Dedifferentiated amniotic fluid mesenchymal stem cell (primary cell): ENCODE measurements around the gene EPHB2.

Experiments
- DNase-seq: peaks from one replicate; pipeline ENCODE4 v3.0.0-alpha.2; 2016; ENCODE audit errors: extremely low spot score

The EPHB2 gene

DNA sequence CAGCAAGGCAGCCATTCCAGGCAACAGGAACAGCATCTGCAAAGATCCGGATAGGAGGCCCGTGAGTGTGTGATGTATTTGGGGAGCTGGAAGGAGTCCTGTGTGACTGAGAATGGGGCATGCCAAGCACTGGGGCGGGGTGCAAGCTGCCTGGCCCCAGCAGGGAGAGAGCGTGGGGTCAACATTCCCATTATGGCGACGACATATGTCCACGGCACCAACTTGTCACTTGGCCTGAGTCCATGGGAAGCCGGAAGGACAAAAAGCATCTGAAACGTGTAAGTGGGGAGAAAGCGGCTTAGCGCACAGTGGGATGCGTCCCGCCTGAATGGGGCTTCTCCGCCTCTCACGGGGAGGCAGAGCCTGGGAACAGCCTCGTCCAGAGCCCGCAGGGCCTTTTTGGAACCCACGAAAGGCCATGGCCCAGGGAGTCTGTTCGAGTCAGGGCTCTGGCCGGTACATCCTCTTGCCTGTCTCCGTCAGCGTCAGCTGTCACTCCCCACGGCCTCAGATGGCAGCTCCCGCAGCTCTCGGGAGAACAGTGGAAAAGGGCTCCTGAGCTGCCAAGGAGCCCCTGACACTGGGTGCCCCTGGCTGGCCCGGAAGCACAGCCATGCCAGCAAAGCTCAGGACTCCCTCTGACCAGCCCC, 12.4 kb downstream of the EPHB2 start:
- DNase-seq = no peak

DNA sequence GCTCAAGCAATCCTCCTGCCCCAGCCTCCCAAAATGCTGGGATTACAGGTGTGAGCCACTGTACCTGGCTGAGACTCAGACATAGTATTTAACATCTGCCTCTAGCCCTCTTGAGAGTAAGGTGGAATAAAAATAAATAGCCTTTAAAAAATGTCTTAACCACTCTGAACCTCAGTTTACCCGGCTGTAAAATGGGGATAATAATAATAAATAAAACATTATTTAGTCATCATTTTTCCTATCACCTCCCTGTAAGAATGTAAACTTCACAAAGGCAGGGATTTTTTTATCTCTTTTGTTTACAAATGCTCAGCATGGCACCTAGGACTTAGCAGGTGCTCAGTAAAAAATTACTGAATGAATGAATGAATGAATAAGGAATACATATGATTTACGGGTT, 17.2 kb downstream of the EPHB2 start:
- no peak for DNase-seq

DNA sequence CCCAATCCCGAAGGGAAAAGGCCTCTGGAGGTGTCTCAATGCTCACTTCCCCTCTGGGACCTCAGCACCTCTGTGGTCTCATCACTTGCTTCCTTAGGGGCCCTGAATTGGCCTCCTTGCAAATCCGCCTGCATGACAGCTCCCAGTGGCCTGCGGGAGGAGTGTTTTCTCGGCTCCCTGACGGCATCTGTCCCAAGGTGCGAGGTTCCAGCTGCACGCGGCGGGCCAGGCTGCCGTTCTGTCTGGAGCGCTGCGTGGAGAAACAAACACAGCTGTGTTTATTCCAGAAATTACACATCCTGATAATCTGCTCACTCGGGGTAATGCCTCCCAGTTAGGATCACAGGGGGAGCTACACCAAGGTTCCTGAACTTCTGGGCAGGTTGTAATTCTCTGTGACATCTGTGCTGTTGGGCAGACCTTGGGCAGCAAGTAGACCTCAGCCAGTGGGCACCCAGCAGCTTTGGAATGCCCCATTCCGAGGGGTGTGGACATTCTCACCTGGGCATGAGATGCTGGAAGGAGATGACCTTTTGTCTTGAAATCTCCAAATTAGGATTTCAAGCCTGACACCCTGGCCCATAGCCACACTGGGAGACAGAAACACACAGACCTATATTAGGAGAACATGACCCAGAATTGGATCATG, 18.2 kb downstream of the EPHB2 start:
- no peak for DNase-seq

DNA sequence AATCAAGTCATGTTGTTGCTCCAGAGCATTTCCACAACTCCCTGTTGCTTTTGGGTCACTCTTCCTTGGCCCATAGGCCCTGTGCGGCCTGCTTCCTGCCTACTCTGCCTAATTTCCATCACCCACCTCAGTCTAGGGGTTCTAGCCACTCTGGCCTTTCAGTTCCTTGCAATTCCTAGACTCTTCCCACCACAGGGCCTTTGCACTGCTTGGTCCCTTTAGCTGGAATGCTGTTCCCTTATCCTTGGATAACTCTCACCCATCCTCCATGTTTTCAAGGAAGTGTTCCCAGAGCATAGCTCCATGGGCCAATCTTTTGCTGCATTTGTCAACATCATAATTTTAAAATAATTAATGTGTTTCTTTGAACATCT, 18.7 kb downstream of the EPHB2 start:
- no peak for DNase-seq

DNA sequence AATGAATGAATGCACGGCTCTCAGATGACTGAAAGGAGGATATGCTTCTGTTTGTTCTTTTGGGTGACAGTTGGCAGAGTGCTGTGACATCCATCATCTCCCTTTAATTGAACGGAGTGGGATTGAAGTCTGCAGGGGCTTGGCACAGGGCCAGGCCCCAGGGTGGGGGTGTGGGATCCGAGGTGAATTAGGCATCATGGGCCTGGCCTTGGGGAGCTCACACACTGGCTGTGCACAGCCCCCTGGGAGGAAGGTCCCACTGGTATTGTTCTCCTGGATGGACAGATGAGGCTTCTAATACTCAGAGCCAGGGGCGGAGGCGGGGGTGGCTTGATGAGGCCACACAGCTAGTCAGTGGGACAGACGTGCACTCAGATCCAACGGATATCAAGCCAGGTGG, 19.3 kb downstream of the EPHB2 start:
- DNase-seq = no peak

DNA sequence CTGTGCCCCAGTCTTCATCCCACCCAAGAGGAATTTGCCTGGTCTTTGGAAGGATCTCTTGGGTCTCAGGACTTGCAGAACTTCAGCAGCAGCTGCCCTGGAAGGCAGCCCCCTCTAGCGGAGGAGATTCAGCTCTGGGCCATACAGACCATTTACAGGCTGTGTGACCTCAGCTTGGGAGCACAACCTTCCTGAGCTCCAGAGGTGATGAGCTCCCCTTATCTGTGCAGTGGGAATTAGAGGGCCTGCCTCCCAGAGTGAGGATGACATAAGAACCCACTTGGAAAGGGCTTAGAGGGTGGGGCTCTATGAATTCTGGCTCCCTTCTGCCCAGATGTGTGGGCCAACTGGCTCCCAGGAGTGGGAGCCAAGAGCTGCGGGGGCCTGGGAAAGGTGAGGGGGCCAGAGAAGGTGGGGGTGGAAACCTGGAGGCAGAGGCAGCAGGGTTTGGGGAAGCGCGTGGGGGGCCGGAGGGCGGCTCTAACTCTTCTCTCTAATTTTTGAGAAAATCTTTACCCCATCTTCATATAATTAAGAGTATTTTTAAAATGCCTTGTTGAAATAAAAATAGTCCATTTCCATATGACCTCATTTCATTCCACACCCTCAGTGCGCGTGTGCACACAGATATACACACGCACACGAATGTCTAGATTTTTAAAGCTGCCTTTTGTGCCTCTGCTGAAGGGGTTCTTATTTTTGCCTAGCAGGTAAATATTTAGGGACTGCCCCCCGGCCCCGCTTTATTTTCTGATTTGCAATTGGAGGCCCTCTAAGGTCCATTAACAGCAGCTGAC, 21.5 kb downstream of the EPHB2 start:
- DNase-seq = no peak

DNA sequence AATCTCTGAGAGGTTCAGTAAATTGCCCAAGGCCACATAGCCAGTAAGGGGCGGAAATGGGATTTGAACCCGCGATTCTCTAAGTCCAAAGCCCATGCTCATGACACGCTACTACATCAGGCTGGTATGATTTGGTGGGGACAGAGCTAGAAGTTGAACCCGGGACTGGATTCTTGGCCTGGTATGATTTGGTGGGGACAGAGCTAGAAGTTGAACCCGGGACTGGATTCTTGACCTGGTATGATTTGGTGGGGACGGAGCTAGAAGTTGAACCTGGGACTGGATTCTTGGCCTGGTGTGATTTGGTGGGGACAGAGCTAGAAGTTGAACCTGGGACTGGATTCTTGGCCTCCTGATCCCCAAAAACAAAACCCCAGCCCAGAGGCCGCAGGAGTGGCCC, 23.0 kb downstream of the EPHB2 start:
- DNase-seq = no peak

DNA sequence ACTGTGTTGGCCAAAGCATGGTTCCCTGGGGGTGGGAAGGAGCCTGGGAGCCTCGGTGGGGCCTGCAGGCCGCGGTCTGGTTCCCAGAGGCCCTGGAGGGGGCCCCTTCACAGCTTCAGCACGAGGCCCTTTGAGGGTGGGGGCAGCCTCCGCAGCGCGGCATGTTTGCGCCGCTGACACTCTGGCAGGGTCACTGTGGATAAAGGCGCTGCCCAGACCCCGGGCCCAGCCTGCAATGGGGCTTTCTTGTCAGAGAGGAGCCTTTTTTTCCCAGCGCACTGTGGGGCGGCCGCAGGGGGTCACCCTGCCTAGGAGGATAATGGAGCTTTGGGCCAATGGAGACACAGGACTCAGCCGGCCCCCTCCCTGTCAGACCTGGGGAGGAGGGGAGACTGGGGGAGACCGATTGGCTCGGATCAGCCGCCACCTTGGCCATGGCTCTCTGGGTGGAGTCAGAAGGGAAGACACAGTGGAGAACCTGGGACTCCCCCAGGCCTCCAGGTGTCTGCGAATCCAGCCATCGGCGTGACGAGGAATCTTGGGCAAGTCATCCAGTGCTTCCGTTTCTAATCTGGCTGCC, 26.0 kb downstream of the EPHB2 start:
- no peak for DNase-seq

DNA sequence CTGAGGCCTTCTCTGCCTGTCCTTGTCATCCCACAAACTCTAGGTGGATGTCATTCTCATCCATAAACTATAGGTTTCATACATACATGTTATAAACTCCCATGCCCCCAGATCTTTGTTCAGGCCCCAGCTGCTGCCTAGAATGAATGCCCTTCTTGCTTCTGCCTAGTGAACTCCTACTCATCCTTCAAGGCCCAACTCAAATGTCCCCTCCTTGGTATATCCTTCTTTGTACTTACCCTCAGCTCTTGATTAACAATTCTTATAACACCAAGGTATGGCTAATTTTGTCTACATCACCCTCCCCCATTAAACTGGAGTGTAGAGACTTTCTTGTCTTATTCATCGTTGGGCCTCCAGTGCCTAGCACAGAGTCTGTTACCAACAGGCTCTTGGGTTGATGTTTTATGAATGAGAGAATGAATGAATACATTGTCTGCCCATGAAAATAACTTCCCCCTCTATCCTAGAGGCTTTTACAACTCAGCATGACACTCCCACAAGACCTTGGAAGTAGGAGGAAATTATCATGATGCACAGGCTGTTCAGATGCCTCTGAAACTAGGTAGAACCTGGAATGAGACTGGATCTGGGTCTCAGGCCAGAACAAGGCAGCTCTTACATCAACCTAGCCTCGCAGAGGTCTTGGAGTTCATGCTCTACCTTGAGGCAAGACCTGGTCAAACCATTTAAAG, 26.9 kb downstream of the EPHB2 start:
- DNase-seq = no peak

DNA sequence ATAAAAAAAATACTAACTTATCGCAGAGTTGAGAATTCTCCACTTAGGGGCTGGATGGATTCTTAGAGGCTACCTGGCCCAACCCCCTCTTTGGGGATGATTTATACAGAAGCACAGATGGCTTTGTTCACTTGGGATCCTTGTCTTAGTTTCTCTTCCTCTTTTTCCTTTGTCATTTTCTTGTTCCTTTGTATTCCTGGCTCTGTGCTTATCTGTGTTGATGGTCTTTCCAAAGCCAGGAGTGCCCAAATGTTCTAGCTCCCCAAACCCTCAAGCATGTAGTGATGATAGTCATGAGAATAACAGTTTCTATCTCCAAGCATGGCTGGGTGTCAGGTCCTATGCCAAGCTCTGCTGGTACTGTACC, 27.4 kb downstream of the EPHB2 start:
- DNase-seq = no peak

DNA sequence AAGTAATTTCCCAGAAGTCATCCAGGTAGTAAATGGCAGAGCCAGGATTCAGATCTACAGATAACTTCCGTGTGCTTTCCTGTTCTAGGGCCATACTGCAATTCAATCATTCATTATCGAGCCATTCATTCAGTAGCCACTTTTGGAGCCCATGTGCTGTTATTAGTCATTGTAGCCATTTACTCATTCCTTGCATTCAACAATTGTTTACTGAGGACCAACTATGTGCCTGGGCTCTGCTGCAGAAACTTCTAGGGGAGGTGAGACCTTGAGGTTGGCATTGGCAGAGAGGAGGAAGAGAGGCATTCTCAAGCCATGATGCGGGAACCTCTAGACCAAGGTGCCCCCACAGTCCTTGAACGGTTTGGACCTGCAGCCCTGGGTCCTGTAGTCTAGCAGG, 27.9 kb downstream of the EPHB2 start:
- no peak for DNase-seq

DNA sequence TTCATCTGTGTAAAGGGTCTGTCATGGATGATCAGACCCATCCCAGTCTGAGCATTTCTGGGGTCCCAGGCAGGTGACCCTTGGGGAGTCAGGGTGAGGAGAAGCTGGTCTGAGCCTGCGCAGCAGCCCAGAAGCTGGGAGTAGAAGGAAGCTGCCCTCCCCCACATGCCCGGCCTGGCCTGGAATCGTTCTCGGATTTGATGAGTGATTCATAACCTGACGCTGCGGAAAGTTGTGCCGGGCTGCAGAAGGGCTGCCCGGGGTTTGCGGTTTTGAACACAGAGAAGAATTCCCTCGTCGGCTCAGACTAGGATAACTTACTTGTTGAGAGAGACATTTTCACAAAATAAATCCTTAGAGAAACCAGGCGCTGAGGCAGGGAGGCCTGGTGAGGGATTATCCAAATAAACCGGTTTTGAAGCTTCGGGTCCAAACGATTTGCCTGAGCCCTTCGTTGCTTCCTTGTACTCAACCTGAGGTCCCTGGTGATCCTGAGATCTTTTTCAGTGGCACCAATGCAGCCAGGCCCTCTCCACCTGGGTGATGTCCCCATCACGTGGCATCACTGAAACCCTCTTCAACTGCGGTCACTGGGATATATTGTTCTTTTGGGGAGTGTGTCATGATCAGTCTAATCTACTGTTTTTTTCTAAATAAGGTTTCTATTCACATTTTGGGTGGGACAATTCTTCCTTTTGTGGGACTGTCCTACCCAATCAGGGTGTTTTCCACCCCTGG, 29.2 kb downstream of the EPHB2 start:
- no peak for DNase-seq

DNA sequence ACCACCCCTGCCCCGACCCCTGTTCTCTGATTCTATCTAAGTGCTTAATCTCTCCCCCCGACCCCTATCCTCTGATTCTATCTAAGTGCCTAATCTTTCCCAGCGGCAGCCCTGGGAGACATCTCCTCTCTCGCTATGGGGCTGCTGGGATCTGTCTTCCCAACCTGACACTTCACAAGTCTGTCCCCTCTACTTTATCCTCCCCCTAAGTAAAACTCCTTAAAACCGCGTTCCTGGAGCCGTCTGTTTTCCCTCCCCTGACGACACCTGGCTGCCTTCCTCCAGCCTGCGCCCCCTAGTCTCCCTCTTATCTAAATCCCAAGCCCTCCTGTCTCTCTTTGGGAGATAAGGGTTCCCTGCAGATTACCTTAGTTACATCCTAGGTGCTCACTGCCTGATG, 30.5 kb downstream of the EPHB2 start:
- no peak for DNase-seq

DNA sequence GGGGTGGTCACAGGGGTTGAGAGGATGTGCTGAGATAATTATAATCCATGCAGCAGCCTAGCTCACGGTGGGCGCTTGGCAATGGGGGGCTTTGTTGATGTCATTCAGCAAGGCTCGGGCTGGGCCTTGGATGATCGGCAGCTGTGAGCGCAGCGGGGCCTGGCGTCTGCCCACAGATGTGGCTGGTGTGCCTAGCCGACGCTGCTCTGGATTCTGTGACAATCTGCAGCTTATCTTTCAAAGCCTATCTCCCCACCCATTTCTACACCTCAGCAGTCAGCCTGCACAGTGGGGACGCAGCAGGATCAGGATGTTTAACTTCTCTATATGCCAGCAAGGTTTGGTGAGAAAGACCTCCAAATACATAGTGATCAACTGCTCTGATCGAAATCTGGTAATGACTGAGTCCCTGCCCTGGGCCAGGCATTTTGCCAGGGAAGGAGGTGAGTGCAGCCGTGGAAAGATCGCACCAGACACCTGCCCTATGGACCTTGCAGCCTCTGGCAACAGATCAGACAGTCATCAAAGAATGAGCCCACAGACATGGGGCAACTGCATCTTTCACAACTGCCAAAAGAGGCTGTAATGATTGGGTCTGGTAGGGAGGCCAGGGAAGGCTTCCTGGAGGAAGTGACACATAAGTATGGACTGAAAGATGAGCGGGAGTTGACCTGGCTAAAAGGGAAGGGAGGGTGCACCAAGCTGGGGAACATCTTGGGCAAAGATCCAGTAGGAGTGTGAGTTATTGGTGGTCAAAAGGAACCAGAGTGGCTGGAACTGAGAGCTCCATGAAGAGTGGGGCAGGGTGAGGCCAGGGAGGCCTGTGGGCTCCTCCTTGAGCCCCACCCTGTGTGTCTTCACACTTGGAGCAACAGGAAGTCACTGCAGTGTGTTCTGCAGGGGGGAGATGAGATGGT, 35.3 kb downstream of the EPHB2 start:
- no peak for DNase-seq

DNA sequence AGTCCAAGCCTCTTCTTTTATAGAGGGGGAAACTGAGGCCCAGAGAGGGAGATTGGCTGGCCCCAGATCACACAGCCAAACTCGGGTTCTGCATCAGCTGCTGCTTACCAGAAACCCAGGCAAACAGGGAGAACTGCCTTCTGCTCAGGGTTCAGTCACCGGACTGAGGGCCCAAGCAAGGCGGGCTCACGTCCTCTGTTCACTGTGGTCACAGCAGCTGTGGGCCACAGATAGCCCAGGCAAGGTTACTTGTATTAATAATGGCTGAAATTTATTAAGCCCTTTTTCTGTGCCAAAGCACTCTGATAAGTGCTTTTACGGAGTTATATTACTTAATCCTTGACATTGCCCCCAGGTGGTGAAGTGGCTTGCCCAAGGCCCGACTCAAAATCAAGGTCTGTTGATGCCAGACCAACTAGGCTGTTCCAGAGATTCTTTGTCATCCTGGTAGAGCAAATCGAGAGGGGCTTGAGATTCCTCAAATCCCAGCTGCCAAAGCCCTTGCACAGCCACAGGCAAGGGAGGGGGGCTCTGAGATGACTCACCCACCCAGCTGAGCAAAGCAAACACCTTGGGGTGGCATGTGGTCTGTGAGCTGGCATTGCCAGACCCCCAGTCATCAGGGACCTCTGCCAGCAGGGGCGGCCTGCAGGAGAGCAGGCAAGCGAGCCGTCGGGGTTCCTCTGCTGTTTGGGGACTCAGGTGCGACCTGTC, 36.5 kb downstream of the EPHB2 start:
- no peak for DNase-seq

DNA sequence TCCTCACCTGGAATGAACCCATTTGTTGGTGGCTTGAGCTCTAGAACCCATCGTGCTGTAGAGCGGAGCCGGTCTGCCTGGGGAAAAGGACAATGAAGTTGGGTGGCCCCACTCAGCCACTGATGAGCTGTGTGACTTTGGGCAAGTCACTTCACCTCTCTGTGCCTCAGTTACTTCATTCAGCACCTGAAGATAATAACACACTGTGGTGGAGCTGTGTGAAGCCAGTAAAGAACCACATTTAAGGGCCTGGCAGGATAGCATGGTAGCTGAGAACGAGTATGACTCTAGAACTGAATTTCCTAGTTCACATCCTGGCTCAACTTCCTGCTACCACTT, 37.1 kb downstream of the EPHB2 start:
- no peak for DNase-seq

DNA sequence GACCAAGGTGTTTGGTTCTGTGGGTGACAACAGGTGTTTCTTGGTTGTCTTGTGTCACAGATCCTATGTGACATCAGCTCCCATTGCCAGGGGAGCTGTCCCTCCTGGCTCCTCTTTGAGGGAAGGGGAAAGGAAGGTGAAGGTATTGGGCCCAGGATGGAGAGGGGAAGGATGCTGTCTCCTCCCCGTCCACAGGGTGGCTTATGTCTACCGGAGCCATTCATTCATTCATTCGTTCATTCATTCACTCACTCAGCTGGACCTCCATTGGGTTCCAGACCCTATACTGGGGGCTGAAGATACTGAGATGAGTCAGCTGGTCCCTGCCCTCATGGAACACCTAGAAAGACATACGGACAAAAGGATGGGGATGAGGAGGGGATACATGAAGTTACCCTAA, 38.9 kb downstream of the EPHB2 start:
- DNase-seq = no peak

DNA sequence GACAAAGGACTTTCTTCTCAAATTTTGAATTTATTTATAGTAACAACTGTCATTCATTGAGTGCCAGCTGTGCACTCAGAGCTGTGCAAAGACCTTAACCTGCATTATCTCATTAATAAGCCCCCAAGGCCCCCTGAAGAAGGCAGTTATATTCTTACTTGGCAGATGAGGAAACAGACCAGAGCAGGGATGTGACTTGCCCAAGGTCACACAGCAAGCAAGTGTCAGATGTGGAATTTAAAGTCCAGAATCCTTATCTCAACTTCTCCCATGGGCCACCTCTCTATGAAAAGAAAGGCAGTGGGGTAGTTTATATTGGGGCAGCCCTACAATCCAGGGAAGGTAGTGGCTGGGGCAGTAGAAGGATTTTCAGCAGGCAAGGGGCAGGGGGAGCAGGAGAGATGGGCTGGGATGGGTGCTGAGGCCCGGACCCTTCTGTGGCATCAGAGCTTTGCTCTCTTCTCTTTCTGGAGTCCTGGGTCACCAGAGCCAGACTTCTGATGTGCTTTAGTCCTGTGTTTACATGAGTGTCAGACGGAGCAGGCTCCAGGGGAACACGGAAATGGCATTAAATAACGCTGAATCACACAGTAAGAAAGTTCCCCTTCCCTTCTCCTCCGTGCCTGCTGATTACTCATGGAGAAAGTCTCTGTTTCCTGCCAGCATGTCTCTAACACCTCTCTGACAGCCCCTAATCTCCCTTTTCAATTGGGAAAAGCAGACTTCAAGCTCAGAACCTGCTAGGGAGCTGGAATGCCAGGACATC, 39.5 kb downstream of the EPHB2 start:
- peak; percentile 86 for DNase-seq

DNA sequence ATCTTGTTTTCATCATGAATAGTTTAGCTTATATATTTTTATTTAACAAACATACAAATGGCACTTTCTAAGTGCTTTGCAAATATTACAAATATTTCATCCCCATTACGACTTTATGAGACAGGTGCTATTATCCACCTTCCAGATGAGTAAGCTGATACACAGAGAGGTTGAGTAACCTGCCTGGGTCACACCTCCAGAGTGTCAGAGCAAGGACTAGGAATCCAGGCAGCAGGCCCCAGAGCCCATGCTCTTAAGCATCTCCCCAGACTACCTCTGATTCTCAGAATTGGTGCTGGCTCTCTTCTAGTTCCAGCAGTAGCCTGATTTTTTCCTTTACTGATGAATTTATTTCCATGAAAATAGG, 40.0 kb downstream of the EPHB2 start:
- no peak for DNase-seq
